Liver (tissue), 9 donors: Measurements from ENCODE around the gene ARHGEF40. TPM values are rescaled to one million over a fixed set of nuclear protein-coding genes. Genes with fewer than 3 reads are reported as not detected.
A peak's percentile ranks its signal among the peaks of the same experiment; 100 is the strongest.

Source experiments
- DNase-seq: peaks from one replicate; pipeline ENCODE4 v3.0.0-alpha.2; 2017; ENCODE audit warnings: low spot score
- H3K27ac ChIP-seq, 2 donors: one replicate each; pipeline ENCODE4 v1.7.0; 2013; ENCODE audit warnings: inconsistent platforms in 2 of 2, low read length in 2 of 2, control low read depth in 1 of 2, low read depth in 1 of 2, mild to moderate bottlenecking in 1 of 2
- H3K27me3 ChIP-seq, 4 donors: one replicate each; pipeline versions ENCODE4 v1.6.1 to v1.7.0; 2013; ENCODE audit warnings: low read length in 3 of 4, inconsistent platforms in 1 of 4, mild to moderate bottlenecking in 1 of 4, moderate library complexity in 1 of 4; ENCODE audit not compliant: control insufficient read depth in 4 of 4, insufficient read depth in 4 of 4
- H3K36me3 ChIP-seq, 4 donors: one replicate each; pipeline versions ENCODE4 v1.6.1 to v1.7.0; 2013; ENCODE audit warnings: low read length in 3 of 4, mild to moderate bottlenecking in 3 of 4, low read depth in 1 of 4, moderate library complexity in 1 of 4; ENCODE audit not compliant: control insufficient read depth in 4 of 4, insufficient read depth in 3 of 4
- H3K4me1 ChIP-seq, 4 donors: one replicate each; pipeline versions ENCODE4 v1.6.1 to v1.7.0; 2013; ENCODE audit warnings: low read length in 3 of 4, mild to moderate bottlenecking in 3 of 4, moderate library complexity in 1 of 4; ENCODE audit not compliant: control insufficient read depth in 4 of 4, insufficient read depth in 4 of 4
- H3K4me3 ChIP-seq, 3 donors: one replicate each; pipeline versions ENCODE4 v1.6.1 to v1.7.0; 2013; ENCODE audit warnings: low read length in 3 of 3, control low read depth in 1 of 3, low read depth in 1 of 3, mild to moderate bottlenecking in 1 of 3
- H3K9ac ChIP-seq, 2 donors: one replicate each; pipeline ENCODE4 v1.7.0; 2013; ENCODE audit warnings: low read length in 2 of 2, mild to moderate bottlenecking in 2 of 2, moderate library complexity in 2 of 2, control low read depth in 1 of 2, low read depth in 1 of 2
- H3K9me3 ChIP-seq, 4 donors: one replicate each; pipeline versions ENCODE4 v1.6.1 to v1.7.0; 2013; ENCODE audit warnings: low read length in 3 of 4; ENCODE audit not compliant: control insufficient read depth in 4 of 4
- ATF3 ChIP-seq: IDR thresholded peaks from 2 replicates; pipeline ENCODE4 v1.6.1; 2016; ENCODE audit warnings: antibody characterized with exemption
- CTCF ChIP-seq: fragments of 150-350 bp; IDR thresholded peaks from 2 replicates; pipeline ENCODE4 v1.5.1; 2017; ENCODE audit warnings: improper control_type of control experiment, low read depth, low read length; ENCODE audit not compliant: missing input control
- HNF4A ChIP-seq, 2 donors: conservative IDR thresholded peaks; 2 replicates each; pipeline ENCODE4 v1.6.1; 2016; ENCODE audit warnings: antibody characterized with exemption in 2 of 2, mild to moderate bottlenecking in 2 of 2
- HNF4G ChIP-seq: IDR thresholded peaks from 2 replicates; pipeline ENCODE4 v1.6.1; 2016; ENCODE audit warnings: antibody characterized with exemption
- JUND ChIP-seq, 2 donors: IDR thresholded peaks; 2 replicates each; pipeline ENCODE4 v1.6.1; 2016; ENCODE audit warnings: antibody characterized with exemption in 2 of 2
- MAX ChIP-seq: IDR thresholded peaks from 2 replicates; pipeline ENCODE4 v1.6.1; 2016; ENCODE audit warnings: antibody characterized with exemption
- NR2F2 ChIP-seq: IDR thresholded peaks from 2 replicates; pipeline ENCODE4 v1.6.1; 2016; ENCODE audit warnings: antibody characterized with exemption
- RAD21 ChIP-seq, 2 donors: IDR thresholded peaks; 2 replicates each; pipeline ENCODE4 v1.6.1; 2016; ENCODE audit warnings: antibody characterized with exemption in 2 of 2, mild to moderate bottlenecking in 2 of 2
- REST ChIP-seq: IDR thresholded peaks from 2 replicates; pipeline ENCODE4 v1.6.1; 2016; ENCODE audit warnings: antibody characterized with exemption, mild to moderate bottlenecking
- RXRA ChIP-seq, 2 donors: IDR thresholded peaks; 2 replicates each; pipeline ENCODE4 v1.6.1; 2017 to 2018; ENCODE audit warnings: antibody characterized with exemption in 2 of 2, mild to moderate bottlenecking in 1 of 2
- SP1 ChIP-seq: IDR thresholded peaks from 2 replicates; pipeline ENCODE4 v1.6.1; 2018; ENCODE audit warnings: antibody characterized with exemption, mild to moderate bottlenecking
- TAF1 ChIP-seq: conservative IDR thresholded peaks from 2 replicates; pipeline ENCODE4 v1.6.1; 2016; ENCODE audit warnings: antibody characterized with exemption, mild to moderate bottlenecking
- YY1 ChIP-seq: IDR thresholded peaks from 2 replicates; pipeline ENCODE4 v1.6.1; 2016; ENCODE audit warnings: antibody characterized with exemption, mild to moderate bottlenecking
- WGBS: extraction: QIAGEN DNeasy Blood & Tissue Kit; methylation state at CpG from one replicate; pipeline ENCODE4 v1.1.7; 2013; 5-methylcytosine and 5-hydroxymethylcytosine counted together
- polyA plus RNA-seq, 2 donors: library from polyadenylated mRNA; stranded (reverse) in 1 of 2; unstranded in 1 of 2; fragments of 200-250 nt in 1 of 2; fragments of >200 nt in 1 of 2; fragmentation: Nextera tagmentation in 1 of 2; extraction: Ambion mirVana in 1 of 2; gene quantifications; one replicate each; pipeline versions ENCODE4 v1.2.1 to v1.2.3, GENCODE V29; 2013 to 2015
- total RNA-seq, 2 donors: library from RNA; depleted of rRNA; stranded (reverse); fragments of >200 nt; gene quantifications; one replicate each; pipeline ENCODE4 v1.2.3, GENCODE V29; 2014
- donor health status: healthy.
- donor health status: healthy.
- donor health status: healthy.
- donor health status: healthy.
- donor health status: healthy.

ARHGEF40 gene
- total and polyA plus RNA-seq, 4 donors: 9.3 to 42.5 (median 16.9) TPM

GRCh38 chr14:21023174-21023573, 46.9 kb upstream of the ARHGEF40 start:
- no peak for DNase-seq
- peaks cover 5 to 34% (median 29%) of the 10 kb centered on the region in 4 donors for H3K36me3 ChIP-seq
- 16% methylated on average over 7 of the region's 7 CpGs for WGBS
- peak overlapping the region; percentile 70 to 89 (median 82) for H3K4me3 ChIP-seq
- H3K27ac ChIP-seq: peak overlapping the region; percentile 77 to 87
- peak overlapping the region in 1 of 2 donors; percentile 37 for H3K9ac ChIP-seq
- peaks cover 3 to 54% (median 41%) of the 10 kb centered on the region in 4 donors for H3K4me1 ChIP-seq
- TF ChIP-seq YY1 (no peak), RAD21 (IDR thresholded peaks at IDR 0.05) (peak in 1 of 2 donors; percentile 6)
- no peaks in the 10 kb centered on the region for H3K9me3 ChIP-seq
- no peaks in the 10 kb centered on the region for H3K27me3 ChIP-seq

GRCh38 chr14:21023817-21024584, 46.1 kb upstream of the ARHGEF40 start:
- TF ChIP-seq MAX (peak; percentile 48), SP1 (peak; percentile 85), RXRA (IDR thresholded peaks at IDR 0.05) (peak; percentile 98 to 100), HNF4A (conservative IDR thresholded peaks at IDR 0.05) (peak; percentile 94 to 99), RAD21 (IDR thresholded peaks at IDR 0.05) (peak in 1 of 2 donors; percentile 45), HNF4G (peak; percentile 92), REST (no peak), NR2F2 (peak; percentile 96), ATF3 (peak; percentile 50), JUND (IDR thresholded peaks at IDR 0.05) (peak in 1 of 2 donors; percentile 31), CTCF (no peak), TAF1 (no peak)
- Histone ChIP-seq H3K27ac (peak overlapping the region; percentile 77 to 87), H3K4me3 (peak overlapping the region; percentile 70 to 89 (median 82)), H3K4me1 (peaks cover 3 to 52% (median 41%) of the 10 kb centered on the region in 4 donors), H3K9ac (peak overlapping the region; percentile 50 to 67), H3K9me3 (no peaks in the 10 kb centered on the region), H3K27me3 (no peaks in the 10 kb centered on the region), H3K36me3 (peaks cover 5 to 30% (median 24%) of the 10 kb centered on the region in 4 donors)
- DNase-seq: peak; percentile 64
- 9% methylated on average over 17 of the region's 17 CpGs for WGBS
